HUDEP-2 (cell line): ENCODE results near the gene ASTL.
"Not testable (repeated sequence)": the region's sequence is repeated elsewhere in the genome, so short reads cannot be mapped to it uniquely, and the experiment has no call there.

Experiments used
- DNase-seq, 76 experiments: peaks; one replicate each; lab custom pipeline; 2025; ENCODE audit not compliant: unreplicated experiment in 76 of 76; lab: John Stamatoyannopoulos, UW

ASTL gene

DNA sequence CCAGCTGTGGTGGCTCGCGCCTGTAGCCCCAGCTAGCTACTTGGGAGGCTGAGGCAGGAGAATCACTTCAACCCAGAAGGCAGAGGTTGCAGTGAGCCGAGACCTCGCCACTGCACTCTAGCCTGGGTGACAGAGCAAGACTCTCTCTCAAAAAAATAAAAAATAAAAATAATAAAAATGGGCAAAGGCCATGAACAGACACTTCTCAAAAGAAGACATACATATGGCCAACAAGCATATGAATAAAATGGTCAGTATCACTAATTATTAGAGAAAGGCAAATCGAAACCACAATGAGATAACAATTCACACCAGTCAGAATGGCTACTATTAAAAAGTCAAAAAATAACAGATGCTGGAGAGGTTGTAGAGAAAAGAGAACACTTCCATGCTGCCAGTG, 22.1 kb upstream of the ASTL start:
- DNase-seq = not testable (repeated sequence)

DNA sequence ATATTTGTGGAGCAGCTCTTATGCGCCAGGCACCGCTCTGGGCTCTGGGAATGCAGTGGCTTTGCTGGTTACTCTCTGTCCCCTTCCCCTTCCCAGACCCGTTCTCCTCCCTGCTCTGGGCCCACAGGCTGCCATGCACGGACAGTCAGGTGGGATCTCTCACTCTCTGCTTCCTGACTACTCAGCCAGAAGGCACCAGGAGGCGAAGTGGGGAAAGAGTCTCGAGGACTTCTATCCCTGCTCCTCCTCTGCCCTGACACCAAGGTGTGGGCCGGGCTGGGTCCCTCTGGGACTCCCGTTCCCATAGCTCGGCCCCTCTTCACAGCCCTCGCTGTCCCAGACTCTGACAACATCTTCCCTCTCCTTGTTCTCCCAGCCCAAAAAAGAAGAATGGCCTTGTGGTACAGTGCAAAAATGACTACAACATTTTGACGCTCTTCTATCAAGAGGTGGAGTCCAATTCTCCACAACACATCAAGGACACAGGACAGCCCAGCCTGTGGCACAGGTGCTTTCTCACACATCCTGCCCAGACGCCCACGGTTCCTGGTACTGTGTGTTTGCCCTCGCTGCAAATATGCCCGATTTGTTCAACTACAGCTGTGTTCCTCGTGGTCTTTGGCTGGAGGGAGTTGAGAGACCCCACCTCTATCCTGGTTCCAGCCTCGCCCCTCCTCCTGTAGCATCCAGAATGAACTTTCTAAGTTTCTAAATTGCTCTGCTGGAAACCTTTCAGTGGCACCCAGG, 21.0 kb upstream of the ASTL start:
- no peak for DNase-seq

DNA sequence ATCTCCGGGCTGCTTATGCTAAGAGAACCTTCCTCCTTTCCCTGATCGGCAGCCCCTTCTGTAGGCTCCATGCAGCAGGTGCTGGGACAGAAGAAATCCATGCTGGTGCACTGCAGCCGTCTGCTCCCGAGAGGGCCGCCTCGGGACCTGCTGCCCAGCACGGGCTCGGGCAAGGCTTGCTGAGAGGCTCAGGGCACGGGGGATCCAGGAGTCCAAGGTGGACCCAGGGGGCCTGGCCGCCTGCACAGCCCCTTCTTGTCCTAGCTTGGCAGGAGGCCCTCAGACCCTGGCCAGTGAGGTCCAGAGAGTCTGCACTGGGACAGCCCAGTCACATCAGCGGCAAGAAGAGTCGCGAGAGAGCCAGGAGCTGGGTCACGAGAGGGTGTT, 20.2 kb upstream of the ASTL start:
- no peak for DNase-seq

DNA sequence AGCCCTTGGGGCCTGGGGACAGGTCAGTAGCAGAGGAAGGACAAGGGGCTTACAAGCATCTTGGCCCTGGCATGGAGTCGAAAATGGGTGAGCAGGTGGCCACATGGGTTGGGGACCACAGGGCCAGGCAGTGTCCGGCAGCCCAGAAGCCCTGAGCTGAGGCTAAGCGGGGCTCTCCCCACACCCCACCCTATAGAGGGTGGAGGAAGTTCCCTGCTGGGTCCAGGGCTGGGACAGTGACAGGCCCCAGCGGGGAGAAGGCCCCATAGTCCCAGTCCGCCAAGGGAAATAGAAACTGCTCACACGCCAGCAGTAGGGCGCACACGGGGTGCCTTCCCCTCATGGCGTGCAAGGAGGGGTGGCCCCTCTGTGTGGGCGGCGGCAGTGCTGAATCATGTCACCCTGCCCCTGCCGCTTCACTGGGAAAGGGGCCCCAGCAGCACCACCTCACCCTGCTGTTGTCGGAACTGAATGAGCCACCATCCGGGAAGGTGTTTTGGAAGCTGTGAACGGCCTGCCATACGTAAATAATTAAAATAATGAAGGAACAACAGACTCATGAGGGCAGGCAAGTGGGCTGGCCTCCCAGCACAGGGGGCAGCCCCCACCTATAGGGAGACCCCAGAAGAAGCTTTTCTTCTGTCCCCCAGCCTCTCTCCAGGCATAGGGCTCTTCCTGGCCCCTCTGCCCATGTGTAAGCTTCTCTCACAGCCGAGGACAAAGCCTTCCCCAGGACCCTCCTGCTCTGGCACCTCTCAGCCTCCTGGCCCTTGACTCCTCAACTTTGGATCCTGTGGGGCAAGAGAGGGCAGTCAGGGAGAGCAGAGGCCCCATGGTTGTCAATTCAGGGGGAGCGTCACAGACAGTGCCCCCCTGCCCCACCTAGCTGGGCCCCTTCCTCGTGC, 19.6 kb upstream of the ASTL start:
- peak in 54 of 76 experiments; percentile 6 to 71 (median 48) for DNase-seq

DNA sequence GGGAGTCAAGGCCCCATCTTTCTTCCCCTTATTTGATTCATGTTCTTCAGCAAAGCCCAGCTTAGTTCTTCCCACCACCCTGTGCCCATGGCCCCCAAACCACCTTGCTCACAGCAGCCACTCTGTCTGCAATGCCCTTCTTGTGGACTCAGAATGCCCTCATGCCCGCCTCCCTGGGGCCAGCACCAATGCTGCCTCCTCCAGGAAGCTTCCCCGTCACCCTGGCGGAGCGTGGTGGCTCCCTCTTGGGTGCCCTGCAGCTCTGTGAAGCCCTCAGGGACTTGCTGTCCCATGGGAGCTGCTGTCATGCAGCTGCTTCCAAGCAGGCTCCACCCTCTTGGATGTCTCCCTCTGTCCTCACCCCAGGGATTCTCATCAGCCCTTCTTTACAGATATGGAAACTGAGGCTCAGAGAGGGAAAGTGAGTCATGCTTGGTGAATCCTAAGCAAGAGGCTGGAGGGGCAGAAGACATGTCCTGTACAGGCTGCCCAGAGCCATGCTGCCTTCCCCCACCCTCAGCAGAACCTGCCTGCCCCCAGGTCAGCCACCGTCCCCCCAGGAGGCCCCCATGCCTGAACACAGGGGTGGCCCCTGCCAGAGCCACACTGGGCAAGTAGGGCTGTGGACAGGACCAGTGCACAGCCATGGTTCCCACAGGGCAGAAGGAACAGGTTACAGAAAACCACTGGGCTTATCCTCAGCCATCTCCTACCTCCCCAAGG, 18.8 kb upstream of the ASTL start:
- DNase-seq = peak in 2 of 76 experiments; percentile 56 to 58

DNA sequence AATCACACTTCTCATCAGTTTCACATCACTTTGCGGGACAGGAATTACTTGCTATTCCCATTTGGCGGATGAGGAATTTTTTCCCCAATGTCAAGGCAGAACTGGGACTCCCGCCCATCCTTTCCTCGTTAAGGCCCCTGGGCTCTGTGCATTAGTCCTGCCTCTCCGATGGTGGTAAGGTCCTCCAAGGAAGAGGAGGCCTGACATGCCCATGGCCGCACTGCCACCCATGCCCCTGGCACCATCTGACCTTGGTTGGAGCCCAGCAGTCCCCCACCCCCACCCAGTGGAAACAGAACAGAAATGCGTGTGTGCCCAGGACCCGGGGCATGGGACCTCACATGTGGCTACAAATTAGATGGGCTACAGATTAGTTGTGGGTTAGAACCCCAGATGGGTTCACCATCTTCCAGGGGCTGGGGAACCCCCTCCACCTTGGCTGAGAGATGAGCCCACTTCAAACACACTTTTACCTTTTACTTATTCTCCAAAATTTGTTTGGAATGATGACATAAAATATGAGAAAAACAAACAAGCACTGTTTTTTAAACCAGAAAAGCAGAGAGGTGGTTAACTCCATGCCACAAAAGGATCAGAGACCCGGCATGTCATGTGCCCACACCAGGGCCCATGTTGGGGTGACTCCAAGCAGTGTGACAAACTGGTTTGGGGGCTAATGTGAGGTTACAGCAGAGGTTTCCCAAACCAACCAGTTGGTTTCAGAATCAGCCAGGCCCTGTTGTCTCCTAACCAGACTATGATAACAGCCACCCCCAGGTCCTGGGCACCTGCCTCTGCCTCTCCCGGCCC, 17.9 kb upstream of the ASTL start:
- no peak for DNase-seq

DNA sequence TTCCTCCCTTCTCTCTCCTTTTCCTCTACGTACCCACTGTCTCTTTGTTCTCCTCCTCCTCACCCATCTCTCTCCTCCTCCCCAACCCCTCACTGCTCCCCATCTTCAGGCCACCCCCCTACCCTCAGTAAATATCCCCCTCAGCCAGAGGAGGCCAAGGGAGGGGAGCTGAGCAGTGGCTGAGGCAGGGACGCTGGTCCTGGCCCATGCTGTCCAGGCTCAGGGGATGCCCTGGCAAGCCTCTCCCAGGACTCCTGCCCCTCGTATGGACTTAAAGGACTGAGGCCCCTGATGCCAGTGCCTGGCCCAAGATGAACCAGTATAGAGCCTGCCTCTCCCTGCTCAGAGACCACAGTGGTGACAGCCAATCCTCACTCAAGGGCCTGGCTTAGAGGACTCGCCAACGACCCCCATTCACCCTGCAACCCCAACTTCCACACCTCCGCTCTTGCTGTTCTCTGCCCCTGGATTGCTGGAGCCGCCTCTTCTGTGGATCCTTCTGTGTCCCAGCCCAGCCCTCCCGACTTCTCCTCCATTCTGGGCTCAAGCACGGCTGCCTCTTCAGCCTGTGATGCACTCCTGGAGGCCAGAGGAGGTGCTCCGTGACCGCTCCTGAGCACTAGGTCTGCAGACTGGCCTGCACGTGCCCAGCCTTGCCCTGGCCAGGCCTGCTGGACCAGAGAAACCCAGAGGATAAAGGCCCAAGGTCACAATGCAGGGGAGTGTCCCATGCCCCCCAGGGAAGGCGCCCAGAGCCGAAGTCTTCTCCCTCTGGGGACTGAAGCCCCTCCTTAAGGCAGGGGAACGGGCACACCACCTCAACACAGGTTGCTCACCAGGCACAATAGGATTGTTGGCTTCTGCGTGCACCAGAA, 16.4 kb upstream of the ASTL start:
- no peak for DNase-seq

DNA sequence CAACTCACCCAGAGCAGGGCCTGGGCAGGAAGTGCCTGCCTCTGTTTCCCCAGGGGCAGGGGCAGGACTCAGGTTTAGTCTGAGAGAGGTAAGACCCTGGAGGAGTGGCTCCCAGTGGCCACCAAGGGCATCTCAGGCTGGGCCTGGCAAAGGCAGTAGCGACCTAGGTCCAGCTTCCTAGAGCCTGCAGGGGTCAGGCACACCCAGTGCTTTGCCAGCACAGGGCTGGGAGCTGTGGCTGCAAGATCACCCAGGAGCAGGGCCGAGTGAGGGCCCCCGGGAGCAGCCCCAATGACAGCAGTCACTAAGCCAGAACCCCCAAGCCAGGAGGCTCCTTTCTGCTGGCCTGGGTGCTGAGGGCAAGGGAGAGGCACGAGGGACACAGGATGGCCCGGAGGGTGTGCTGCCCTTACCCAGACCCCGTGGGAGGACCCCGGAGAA, 15.7 kb upstream of the ASTL start:
- peak in 6 of 76 experiments; percentile 11 to 37 (median 20) for DNase-seq

DNA sequence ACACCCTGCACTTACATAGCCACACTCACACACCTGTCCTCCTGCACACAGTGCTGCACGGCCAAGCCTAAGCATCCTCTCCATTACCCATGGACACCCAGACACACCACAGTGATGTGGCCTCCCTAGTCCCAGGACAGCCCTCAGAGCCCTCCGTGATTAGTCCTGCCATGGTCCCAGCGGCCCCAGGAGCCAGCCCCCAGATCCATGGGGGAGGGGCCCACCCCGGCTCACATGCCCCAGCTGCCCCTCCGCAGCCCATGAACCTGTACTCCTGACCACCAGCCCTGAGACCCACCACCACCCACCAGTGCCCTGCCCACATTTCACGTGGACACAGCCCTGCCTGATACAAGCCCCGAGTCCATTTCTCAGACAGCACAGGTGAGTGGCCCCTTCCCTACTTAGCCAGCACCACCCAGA, 15.0 kb upstream of the ASTL start:
- DNase-seq = no peak

DNA sequence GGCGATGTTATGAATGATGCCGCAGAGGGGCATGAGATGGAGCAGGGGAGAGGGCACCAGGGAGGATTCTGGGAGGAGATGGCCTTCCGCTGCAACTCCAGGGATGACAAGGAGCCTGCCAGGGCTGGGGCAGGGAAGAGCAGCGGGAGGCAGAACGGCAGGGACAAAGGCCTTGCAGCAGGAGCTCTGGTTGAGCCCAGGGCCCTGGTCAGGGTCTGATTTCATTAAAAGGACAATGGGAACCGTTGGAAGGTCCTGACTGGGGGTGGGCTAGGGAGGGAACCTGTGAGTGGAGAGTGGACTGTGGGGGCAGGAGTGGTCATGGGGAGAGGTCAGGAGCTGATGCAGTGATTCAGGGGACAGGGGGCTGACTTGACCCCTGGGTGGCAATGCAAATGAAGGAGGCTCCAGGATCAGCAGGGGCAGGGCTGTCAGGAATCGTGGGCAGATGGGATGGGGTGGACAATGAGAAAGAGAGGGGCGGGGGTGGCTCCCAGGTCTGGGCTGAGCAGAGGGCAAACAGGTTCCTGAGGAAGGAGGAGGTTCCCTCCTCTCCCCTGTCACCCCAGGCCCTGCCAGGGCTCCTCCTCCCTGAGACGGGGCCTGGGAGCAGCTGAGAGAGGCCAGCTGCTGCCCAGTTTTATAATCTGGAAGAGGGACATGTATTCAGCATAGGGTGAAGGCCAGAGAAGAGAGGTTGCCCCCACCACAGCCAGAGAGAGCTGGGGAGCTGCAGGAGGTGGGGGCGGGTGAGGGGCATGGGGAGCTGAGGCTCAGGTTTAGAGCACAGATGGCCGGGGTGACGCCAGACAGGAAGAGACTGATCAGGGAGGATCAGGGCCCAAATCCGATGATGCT, 14.2 kb upstream of the ASTL start:
- no peak for DNase-seq

DNA sequence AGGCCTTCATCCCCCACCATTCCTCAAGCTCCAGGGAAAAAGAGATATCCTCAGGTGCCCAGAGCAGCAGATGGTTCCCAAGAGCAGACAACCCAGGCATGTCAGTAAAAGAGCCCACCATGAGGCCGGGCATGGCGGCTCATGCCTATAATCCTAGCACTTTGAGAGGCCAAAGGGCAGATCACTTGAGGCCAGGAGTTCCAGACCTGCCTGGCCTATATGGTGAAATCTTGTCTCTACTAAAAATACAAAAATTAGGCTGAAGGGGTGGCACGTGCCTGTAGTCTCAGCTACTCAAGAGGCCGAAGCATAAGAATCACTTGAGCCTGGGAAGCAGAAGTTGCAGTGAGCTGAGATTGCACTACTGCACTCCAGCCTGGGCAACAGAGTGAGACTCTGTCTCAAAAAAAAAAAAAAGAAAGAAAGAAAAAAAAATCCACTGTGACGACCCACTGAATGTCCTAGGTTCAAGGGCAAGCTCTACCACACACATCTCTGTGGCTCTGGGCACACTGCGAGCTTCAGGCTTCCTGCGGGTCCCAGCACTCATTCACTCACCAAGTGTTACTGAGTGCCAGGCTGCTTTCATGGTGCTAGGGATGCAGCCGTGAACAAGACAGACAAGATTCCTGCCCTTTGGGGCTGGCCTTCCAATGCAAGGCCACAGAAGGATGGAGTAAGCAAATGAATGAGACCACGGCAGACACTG, 13.4 kb upstream of the ASTL start:
- DNase-seq = no peak

DNA sequence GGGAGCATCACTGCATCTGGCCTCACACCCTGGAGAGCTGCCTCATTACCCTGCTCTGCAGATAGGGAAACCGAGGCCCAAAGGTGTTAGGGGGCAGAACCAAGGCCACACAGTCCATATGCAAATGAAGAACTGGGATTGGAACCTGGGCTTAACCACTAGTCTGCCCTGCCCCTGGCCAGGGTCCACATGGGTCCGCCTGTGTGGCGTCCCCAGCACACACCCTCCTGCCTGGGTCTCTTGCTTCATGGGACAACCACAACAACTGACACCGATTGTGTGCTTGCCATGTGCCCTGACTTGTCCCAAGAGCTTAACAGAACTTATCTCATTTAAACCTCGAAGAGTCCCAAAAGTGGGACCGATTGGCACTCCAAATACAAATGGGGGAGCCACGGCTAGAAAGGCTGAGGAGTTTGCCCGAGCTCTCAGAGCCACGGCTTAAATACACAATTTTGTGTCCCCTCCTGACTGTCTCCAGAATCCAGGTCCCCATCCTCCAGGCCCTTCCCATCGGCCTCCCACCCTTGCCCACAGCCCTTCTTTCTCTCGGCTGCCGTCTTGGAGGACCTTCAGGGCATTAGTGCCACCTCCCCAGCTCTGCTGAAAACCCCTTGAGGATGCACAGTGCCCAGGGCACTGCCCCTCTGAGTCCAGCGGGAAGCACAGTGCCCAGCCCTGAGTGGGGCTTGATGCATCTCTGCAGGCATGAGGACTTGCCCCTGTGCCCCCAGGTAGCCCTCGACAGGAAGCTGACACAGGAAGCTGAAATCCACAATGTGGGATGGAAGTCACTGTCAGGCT, 12.7 kb upstream of the ASTL start:
- no peak for DNase-seq

DNA sequence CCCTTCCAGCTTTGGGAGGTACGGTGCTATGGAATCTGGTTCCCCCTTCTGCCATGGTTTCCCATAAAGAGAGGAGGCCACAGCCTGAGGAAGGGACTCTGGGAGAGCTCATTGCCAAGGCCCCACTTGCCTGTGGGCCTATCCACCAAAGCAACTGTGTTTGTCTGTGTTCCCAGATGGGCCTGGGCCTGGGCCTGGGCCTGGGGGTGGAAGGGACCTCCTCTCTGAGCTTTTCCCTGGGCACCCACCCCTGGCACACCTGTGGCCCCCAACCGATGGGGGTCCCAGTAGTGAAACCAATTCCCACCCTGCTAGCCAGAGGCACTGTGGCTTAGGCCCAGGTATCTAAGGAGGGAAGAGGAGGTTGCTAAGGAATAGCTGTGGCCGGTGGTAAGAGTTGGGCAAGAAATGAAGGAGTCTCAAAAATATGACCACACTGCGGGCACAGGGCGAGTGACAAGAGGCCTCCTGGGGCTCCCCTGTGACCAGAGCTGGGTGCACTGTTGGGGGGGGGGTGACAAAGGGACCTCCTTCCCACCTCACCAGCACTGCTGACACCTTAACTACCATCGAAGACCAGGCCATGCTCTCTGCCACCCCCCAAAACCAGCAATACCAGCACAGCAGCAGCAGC, 11.8 kb upstream of the ASTL start:
- DNase-seq = no peak

DNA sequence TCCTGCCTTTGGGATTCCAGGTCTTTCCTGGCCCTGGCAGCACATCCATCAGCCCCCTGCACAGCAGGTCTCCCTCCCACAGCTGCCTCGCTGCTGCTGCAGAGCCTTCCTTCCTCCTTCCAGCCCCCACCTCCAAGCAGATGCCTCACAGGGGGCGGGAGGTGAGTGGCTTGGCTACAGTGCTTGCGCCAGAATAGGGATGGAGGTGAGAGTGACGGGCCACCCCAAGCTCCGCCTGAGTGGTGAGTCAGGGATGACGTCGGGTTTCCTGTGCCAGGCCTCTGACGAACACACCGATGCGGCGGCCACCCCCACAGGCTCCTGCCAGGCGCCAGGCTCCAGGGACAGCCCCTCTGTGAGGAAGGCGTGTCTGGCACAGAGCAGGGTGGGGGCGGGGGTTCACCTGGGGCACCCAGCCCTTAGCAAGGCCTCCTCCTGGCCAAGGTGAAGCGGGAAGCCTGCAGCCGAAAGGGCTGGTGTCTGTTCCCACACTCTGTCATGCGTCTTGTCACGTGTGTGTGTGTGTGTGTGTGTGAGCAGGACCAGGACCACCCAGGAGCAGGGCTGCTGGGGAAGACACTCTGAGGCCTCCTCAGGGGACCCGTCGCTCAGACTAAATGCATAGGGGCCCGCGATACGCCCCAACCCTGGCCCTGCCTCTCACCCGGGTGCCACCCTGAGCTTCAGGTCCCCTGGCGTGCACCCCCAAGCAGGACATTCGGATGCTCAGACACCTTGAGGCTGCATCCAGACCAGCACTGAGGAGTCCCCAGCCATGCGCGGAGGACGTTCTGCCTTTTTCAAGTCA, 10.3 kb upstream of the ASTL start:
- peak in 60 of 76 experiments; percentile 2 to 76 (median 46) for DNase-seq

DNA sequence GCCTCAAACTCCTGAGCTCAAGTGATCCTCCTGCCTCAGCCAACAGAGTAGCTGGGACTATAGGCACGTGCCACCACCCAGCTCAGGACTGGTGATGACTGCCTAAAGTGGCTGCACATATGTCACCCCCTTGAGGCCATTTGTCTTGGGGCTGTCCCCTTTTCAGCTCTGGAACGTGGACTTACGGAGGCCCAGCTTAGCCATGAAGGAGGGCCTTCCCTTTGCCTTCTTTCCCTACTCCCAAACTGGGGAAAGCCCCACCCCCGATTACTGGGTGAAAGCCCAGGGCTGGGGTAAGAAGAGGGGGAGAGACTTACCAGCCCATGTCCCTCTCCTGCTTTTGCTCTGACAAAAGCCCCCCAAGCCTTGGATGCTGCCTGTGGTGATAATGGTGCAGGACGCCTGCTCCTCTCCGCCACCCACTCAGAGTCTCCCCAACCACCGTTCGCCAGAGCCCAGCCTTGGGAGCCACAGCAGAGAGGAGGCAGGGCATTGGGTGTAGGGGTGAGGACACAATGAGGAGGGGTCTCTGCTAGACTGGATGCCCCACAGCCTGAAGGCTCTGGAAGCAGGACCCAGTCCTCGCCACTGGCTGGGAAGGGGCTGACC, 9.4 kb upstream of the ASTL start:
- peak in 13 of 76 experiments; percentile 8 to 46 (median 20) for DNase-seq
